GM19240 (cell line): ENCODE results near the gene ZNF697.
"Not testable (repeated sequence)": the region's sequence is repeated elsewhere in the genome, so short reads cannot be mapped to it uniquely, and the experiment has no call there.

ENCODE experiments used
- DNase-seq: peaks from one replicate; pipeline ENCODE4 v3.0.0; 2011; ENCODE audit warnings: low spot score; ENCODE audit not compliant: insufficient read length

ZNF697 gene

DNA sequence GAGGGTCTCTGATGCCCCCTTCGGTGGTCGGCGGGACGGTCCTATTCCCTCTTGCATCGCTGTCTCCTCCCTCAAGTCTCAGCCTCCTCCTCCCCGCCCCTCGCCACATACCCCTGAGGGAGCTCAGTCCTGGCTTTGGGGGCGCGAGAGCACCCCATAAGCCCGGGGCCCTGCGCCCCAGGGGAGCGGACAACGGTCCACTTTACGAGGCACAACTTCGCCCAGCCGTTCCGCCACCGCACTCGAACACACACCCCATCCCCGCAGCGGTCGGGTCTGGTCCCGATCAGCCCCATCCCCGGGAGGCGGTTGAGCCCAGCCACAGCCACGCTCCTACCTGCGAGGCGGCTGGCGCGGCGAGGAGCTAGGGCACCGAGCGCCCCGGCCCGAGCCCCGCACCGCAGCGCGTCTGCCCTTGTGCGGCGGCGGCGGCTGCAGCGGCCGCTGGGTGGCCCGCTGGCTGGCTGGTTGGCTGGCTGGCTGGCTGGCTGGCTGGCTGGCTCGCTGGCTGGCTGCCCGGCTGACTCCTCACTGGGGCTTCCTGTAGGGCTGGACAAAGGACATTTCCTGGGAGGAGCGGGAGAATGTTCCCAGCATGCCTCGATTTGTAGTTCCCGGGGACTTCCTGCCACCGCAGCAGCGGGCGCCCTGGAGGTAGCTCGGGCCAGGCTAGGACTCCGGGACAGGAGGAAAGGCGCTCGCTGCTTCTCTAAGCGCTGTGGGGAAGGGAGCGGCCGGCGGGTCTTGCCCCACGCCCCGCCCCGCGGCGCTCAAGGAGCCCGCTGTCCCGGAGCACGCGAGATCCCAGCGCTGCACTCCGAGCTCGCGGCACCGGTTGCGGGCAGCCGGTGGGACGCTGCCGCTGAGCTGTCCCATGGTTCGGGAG is at the start of gene ZNF697:
TSS of gene ZNF697 (minus strand) at position 533 of the 886 bp plus-strand sequence. CDS start 22,166 bp downstream, outside the sequence.
- DNase-seq, result peak; percentile 32

DNA sequence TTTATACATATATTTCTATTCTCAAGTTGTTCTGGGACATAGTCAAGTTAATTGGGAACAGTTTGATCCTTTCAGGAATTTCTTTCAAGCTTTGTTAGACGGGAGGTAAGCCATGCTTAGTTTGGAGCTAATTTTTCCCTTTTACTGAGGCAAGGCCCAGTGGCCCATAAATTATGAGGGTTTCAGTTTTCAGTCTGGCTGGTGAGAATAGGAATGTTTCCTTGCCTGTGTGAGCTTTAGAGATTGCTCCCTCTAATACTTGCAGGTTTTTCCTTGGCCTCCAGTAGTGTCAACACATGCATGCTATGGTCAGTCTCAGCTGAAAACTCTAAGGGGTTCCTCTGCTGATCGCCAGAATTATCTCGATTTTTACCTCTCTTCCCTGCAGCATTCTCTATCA is 49.5 kb upstream of the ZNF697 start:
- no peak for DNase-seq

DNA sequence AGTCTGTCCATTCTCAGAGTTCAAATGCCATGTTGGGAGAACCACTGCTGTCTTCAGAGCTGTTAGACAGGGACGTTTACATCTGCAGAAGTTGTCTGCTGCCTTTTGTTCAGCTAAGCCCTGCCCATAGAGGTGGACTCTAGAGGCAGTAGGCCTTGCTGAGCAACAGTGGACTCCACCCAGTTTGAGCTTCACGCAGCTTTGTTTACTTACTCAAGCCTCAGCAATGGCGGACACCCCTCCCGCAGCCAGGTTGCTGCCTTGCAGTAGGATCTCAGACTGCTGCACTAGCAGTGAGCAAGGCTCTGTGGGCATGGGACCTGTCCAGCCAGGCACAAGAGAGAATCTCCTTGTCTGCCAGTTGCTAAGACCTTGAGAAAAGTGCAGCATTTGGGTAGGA is 48.8 kb upstream of the ZNF697 start:
- not testable (repeated sequence) for DNase-seq

DNA sequence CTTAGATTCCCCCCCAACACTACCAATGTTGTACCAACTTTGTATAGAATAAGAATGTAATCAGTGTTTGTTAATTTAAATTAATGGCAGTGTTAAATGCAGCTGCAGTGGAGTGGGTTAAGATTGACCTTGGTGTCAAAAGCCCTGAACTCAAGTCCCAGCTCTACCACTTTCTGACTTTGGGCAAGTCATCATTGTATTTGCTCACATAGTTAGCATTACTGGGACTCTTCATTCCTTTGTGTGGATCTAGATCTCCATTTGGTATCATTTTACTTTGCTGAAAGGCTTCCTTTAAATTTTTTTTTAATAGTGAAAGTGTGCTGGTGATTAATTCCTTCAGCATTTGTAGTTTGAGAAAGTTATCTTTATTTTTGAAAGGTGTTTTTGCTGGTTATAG is 41.4 kb upstream of the ZNF697 start:
- no peak for DNase-seq

DNA sequence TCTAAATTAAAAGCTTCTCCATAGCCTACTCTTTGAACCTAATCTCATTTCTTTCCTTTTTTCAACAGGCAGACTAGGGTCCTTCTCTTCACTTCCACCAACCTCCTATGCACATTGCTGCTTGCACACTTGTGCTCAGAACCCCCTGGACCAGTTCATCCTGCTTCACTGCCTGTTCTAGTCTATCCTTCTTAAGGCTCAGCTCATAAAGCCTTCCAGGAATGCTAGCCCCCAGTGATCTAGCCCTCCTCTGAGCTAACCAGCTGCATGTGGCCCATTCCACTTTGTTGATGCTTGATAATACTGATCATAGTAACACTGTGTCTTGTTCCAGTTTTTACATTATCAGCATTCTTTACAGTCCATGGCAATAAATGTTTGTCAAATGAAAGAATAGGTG is 40.7 kb upstream of the ZNF697 start:
- no peak for DNase-seq

DNA sequence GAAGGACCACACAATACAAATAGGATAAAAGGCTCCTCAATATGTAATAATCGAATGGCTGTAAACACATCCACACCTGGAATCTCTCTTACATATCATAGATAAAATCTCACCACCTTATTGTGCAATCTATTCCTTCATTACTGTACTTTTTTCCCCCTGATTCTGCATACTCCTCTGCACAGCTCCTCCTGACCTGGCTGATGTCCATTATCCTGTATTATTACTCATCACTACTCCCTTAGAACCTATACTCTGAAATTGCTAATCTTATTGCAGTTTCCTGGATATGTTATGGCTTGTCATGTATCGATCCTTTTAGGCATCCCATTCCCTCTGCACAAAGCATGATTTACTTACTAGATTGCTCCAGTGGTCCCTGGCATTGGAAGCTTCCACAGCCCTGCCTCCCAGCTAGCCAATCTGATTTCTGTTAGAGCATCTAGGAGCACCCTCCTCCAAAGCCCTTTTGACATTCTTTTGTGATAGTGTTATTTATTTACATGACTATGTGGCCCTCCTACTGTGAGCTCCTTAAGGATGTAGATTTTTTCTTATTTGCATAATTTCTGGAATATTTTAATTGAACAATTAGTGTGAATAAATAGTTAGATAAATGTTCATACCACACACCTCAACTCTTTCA is 39.5 kb upstream of the ZNF697 start:
- no peak for DNase-seq

DNA sequence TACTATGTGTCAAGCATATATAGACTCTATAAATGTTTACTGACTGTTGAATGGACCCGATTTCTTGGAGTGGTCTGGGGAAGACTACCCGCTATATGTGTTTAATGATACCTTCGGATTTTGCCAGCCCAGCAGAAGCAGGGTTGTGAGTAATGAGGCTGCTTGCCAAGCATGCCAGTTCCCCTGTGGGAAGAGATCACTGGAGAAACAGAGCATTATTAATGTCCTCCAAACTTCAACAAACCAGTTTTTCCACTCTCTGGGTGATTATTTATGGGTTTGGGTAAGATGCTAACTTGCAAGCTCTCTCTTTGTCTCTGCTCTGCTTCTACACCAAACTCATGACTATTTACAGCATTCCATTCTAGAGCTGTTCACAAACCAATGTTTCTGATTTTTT is 38.6 kb upstream of the ZNF697 start:
- no peak for DNase-seq

DNA sequence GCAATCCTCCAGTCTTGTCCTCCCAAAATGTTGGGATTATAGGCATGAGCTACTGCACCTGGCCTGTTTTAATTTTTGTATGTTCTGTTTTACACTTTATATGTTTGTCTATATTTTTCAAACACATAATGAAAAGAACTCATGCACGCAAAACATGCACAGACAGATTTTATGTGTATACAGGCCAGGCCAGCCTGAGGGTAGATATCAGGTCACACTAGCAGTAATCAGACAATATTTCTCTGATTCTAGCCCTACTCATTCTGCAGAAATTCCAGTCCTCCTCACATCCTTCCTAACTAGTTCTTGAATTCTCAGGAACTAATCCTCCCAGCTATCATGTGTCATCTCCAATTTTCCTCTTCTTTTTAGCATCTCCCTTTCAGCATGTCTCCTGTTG is 35.8 kb upstream of the ZNF697 start:
- DNase-seq, result no peak

DNA sequence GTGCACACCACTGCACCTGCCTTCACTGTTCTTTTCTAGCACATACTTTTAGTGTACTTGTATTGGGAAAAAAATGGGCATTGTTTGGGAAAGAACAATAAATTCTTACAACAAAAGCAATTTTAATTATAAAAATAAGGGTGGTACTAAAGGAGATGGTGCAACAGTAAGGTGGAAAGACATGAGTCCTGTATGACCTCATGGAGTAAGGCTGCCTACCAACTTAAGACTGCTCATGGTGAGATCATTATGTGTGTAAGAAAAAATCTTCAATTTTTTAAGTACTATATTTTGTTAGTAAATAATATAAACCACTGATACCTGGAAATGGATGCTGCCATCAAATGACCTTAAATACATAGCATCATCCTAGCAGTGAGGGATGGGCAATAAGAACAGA is 34.1 kb upstream of the ZNF697 start:
- DNase-seq, result no peak

DNA sequence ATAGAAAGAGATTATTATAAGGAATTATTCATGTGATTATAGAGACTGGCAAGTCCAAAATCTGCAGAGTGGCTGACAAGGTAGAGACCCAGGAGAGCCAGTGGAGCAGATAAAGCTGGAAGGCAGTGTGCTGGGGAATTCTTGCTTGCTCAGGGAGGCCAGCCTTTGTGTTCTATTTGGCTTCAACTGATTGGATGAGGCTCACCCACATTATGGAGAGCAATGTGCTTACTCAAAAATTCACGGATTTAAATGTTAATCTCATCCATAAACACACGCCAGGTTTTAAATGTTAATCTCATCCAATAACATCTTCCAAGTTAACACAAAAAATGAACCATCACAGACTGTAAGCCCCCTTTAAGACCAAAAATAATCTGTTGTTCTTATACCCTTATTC is 33.5 kb upstream of the ZNF697 start:
- no peak for DNase-seq

DNA sequence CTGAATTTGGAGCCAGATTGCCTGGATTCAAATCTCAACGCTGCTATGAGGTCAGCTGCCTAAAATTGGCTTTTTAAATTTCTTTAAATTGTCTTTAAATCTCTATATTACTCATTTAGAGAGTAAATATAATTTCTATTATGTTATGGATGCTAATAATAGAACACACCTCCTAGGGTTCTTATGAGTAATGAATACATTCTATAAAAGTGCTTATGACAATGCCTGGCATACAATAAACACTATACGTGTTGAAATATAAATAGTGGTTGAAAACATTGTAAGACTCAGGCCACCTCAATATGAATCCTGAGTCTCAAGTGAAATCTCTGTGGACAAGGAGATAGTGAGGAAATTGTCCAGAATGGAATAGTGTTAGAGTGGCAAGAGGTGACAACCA is 32.7 kb upstream of the ZNF697 start:
- DNase-seq, result no peak

DNA sequence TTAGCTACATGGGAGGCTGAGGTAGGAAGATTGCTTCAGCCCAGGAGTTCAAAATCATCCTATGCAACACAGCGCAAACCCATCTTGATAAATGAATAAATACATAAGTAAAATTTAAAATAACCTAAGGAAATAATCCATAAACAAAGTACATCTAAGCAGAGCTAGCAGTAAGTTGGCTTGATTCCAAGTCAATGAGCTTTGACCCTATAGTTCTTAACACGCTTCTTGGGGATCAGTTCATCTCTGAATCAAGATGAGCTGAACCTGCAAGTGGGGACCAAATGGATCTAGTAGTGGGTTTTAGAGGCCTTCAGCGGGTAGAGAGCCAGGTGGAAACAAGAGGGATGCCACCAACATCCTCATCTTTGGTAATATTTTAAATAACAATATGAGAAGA is 32.1 kb upstream of the ZNF697 start:
- no peak for DNase-seq

DNA sequence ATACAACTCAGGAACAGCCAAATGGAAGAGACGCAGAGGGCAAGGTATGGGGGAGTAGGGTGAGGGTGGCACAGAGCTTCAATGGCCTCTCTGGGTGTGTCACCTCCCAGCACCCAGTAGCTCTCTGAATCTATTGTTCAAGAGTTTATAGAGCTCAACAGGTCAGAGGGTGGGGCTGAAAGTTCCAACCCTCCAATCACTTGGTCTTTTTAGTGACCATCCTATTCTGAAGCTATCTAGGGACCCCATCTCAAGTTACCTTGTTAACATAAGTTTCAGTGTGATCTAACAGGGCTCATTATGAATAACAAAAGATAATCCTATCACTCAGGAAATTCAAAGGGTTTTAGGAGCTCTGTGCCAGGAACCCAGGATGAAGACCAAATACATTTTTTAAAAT is 31.2 kb upstream of the ZNF697 start:
- no peak for DNase-seq

DNA sequence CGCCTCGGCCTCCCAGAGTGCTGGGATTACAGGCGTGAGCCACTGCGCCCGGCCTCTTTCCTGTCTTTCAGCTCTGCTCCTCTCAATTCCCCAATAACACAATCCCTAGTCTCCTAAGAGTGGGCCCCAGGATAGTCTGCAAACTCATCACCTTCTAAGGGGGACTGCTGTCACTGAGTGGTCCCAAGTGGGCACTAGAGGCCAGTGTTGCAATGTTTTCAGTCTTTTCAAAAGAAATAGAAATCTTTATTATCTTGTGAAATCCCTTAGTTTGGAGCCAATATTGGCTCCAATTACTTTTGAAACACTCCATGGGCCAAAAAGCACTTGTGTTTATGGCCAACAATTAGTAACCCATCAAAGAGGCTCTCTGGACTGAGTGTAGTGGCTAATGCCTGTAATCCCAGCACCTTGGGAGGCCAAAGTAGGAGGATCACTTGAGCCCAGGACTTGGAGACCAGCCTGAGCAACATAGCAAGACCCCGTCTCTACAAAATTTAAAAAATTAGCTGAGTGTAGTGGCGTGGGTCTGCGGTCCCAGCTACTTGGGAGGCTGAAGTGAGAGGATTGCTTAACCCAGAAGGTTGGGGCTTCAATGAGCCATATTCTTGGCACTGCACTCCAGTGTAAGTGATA is 28.6 kb upstream of the ZNF697 start:
- no peak for DNase-seq

DNA sequence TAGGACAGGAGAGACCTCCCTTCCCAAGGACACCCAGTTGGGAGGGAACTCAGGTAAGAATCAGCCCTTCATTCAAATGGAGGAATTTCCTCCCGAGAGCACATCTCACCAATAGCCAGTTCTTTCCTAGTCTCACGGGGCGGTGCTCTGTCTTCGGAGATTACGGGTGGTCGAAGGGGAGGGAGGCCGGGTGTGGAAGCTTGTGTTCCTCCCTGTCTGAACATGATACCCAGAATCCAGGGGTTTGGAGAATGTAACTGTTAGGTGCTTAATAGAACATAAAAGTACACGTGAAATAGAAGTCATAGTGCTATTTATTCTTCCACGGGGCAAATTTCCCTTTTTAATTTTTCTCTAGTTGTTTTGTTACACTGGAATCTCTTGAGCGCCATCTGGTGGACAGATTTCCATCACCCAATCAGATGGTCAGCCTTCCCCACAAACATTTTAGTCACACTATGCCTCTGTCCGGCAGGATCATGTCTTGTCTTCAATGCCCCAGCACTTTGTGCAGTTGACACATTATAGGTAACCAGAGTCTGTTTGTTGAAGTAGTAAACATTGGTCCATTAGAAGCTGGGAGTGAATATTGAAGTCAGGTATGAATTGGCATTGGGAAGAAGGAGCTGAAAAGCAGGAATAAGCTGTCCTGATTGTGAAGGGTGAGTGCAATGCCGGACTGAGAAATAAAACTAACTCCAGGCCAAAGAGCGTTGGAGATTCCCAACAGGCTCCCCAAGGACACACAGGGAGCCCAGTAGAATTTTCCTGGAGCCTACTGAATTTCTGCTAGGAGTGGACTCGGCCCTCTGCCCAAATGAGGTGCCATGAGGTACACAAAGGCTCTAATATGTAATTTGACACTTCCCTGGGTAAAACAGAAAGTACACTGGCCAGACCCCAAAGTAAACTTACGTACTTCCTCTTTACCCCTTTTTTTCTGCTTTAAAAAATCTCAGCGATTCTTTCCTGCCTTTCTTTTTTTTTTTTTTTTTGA is 27.6 kb upstream of the ZNF697 start:
- DNase-seq, result no peak

DNA sequence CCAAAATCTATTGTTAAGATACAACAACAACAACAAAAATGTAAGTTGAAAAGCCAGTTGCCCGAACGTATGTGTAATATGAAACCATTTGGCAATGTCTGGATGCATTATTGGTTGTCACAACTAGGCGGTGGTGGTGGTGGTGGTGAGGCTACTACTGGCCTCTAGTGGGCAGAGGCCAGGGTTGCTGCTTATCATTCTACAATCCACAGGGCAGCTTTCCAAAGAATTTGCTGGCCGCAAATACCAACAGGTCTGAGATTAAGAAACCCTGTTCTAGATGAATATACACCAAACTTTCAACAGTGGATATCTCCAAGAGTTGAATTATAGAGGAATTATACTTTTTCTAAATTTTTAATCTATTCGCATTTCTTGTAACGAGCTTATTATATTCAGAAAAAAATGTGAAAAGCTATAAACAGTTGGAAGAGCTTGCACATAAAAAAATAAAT is 26.8 kb upstream of the ZNF697 start:
- no peak for DNase-seq

DNA sequence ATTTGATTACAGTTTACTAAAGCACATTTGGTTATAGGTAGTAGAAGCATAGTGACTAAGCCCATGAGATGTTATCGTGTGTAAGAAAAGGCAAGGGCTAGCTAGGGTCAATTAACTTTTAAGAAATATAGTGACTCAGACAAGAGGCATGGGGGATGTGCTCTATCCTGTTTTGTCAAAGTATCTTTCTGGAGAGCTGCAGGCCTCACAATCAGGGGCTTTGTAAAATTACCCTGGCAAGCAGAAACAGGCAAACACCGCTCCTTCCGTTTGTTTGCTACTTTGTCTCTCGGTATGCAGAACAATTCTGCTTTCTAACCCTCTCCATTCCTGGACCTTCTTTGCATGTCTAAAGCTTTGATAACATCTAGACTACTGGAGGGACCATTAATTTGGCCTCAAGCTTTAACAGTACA is 26.1 kb upstream of the ZNF697 start:
- DNase-seq, result no peak

DNA sequence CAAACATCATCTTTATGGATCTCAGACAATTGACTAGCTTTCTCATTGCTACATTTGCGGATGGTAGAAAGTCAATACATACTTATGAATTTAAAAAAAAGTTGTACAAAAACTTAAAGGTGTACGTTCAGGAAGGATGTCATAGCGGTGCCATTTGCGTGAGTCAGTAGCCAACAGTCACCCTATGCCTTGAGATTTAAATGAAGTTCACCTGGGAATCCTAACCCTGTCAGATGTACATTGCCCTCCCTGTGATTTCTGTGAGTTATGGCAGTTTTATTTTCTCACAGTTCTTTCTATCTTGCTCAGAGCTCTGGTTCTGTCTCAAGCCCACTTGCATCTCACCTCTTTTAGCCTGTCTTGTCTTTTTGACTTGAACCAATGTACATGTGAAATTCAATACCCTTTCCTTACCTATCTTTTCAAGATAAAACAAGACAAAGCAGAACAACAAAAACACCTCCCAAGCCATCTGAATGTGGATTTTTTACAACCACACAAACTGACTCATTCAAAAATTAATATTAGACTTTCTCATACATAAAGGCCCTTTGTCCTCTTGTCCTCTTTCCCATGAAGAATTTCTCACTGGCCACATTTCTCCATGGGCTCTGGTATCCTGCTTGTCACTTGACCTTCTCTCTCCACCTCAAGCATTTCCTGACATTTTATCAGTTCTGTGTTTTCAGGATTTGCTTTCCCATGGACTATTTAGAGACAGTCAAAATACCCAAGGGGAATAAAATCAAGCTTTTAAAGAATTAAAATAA is 25.3 kb upstream of the ZNF697 start:
- no peak for DNase-seq

DNA sequence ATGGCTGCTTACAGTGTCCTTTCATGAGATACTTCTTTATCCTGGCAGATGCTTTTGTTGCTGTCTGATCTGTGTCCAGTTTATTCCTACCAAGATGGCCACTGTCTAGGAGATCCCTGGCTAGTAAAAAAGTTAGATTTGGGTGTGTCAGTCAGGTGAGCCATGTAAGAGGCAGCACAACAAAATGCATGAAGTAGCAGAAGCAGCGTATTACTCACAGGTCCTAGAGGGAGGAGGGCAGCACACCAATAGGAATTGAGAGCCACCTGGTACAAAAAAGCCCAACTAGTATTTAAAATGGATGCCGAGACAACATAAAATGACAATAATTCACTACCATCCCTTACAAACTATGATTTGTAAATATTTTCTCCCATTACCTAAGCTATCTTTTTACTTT is 22.8 kb upstream of the ZNF697 start:
- no peak for DNase-seq

DNA sequence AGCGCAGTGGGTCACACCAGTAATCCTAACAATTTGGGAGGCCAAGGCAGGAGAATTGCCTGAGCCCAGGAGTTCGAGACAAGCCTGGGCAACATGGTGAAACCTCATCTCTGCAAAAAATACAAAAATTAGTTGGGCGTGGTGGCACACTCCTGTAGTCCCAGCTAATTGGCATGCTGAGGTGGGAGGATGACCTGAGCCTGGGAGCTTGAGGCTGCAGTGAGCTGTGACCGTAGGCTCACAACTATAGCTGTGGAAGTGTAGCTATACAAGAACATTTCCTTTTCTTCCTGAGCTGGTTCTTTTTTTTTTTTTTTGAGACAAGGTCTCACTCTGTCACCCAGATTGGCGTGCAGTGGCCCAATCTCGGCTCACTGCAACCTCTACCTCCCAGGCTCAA is 19.1 kb upstream of the ZNF697 start:
- no peak for DNase-seq
